Stimulated activated CD4-positive, alpha-beta T cell treated with anti-CD3 and anti-CD28 coated beads, Interleukin-4, amount 100 ng/mL, for 24 hours (primary cell): ENCODE measurements around the gene TCERG1L.

Experiments used
- DNase-seq: peaks from one replicate; pipeline ENCODE4 v3.0.0-alpha.2; 2020

Gene TCERG1L

GRCh38 chr10:131269776-131270460 is 41.6 kb downstream of the TCERG1L start:
- DNase-seq = no peak

DNA sequence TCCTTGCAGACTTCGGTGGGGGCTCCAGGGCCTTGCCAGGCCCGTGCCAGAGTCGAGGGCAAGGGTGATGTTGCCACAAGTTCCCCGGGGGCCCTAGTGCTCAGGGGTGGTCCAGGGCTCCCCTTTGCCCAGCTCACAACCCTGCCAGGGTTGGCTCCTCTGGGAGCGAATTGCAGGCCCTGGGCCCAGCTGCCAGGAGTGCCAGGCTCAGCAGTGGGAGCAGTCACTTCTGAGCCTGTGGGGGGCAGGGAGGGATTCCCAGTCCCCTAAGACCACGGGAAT is 43.8 kb downstream of the TCERG1L start:
- DNase-seq = no peak

- DNase-seq = no peak
Measured at GRCh38 chr10:131266936-131267813, 44.3 kb downstream of the TCERG1L start.

- DNase-seq = no peak
Measured at GRCh38 chr10:131264110-131264788, 47.3 kb downstream of the TCERG1L start.

DNA sequence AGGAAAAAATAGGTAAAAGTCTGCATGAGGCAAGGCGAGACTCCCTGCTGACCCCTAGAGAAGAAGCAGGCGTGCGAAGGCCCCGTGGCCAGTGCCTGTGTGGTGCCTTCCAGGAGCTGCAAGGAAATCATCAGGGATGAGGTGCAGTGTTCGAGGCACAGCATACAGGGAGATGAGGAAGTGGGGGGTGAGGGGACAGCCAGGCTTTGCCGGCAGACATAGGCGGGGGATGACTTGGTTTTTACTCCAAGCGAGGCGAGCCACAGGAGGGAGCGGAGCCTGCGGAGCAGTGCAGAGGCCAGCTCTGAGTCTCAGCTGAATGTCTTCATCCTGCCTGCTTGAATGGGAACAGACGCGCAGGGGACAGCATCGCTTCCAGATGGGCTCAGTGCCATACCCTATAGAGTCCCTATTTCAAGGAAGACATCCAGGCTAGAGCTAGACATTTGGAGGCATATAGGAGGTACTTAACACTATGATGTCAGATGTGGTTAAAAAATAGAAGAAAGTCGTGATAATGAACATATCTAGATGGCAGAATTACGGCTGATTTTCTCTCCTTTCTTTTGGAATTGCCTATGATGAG is 49.5 kb downstream of the TCERG1L start:
- DNase-seq = no peak

GRCh38 chr10:131260452-131261211 is 50.9 kb downstream of the TCERG1L start:
- DNase-seq = no peak

DNA sequence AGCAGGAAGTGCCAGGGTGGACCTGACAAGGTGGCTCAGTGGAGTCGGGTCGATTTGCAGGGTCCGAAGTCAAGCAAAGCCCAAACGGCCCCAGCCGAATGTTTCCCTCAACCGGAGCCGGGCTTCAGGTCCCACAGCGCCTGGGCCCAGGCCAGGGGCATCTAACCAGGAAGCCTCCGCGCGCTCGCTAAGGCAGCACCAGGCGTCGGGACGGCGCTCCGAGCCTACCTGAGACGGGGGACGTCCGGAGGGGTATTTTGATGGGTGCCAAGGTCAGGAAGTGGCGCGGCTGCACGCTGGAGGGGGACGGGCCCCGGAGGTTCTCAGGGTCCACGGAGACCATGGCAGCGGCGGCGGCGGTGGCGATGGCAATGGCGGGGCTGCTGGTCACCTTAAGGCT is 51.5 kb downstream of the TCERG1L start:
- no peak for DNase-seq

DNA sequence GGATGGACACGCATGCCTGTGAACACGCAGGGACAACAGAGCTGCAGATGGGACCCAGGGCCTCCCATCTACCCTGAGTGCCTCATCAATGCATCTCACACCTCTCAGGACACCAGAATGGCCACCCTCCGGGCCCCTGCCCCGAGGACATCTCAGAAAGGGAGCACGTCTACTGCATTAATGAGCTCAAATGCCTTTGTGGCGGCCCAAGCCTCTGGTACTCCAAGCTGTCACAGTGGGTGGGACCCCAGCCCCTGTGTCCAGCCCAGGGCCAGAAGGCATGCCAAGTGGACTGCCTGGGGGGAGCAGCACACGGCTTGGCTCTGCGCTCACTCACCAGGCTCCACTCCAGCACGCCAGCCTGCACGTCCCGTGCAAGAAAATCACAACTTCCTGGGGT is 52.0 kb downstream of the TCERG1L start:
- no peak for DNase-seq

GRCh38 chr10:131258256-131258655 is 53.3 kb downstream of the TCERG1L start:
- no peak for DNase-seq

GRCh38 chr10:131257027-131257426 is 54.5 kb downstream of the TCERG1L start:
- no peak for DNase-seq

DNA sequence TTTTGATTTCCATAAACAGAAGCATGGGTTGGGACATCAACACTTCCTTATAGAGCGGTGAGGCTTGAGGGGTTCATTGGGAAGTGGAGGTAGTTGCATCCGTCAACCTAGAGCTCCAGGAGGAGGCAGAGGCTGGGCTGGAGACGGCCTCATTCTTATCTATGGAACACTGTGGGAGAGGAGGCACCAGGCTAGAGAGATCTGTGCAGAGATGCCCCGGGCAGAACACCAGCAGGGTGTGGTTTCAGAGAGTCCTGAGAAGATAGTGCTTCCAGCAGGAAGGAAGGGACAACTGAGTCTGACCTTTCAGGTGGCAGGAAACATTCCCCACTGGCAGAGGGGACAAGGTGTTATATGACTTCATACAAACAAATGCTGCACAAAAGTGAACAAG is 56.7 kb downstream of the TCERG1L start:
- no peak for DNase-seq

GRCh38 chr10:131253931-131254858 is 57.3 kb downstream of the TCERG1L start:
- no peak for DNase-seq

DNA sequence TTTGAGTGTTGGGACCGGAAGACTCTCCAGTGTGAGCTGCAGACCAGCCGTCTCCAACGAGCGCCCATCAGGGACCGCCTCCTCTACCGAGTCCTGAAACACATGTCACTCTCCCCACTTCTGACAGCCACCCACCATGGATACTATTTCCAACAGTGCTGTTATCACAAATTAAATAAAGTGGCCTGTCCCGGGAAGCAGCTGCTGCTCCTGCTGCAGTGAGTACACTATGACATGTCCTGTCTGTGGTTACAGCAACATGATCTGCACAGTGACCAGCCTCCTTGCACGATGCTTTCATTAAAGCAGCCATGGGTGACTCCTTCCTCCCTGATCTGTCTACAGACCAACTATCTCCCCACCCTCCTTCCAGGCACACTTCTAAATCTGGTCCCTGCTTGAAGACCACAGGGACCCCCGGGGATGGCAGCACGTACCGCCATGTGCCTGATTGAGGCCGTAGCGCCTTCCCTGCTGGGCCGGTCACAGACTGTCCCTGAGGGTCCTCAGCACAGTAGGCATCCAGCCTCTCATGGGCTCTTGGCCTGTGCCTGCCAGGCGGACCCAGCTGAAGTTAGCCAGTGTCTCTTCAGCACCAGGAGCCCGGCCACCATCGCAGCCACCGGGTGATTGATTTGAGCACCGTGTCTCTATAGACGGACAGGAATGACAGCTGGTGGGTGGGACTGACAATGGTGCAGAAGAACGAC is 58.8 kb downstream of the TCERG1L start:
- no peak for DNase-seq

DNA sequence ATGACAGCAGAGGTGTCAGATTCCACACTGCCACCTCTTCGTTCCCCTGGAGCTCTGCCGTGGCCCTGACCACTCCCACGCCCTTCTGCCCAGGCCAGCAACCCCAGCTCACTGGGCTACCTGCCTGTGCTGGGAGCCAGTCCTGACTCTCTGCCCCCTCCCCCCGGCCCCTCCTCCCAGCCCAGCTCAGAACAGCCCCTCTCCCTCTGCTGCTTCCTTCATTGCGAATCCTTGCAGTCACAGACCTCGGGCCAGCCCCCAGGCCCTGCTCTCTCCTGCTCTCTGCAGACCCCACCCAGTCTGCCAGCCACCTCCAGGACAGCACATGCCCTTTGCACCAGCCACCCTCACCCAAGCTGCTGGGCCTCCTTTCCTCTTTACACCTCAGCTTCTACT is 60.4 kb downstream of the TCERG1L start:
- no peak for DNase-seq

DNA sequence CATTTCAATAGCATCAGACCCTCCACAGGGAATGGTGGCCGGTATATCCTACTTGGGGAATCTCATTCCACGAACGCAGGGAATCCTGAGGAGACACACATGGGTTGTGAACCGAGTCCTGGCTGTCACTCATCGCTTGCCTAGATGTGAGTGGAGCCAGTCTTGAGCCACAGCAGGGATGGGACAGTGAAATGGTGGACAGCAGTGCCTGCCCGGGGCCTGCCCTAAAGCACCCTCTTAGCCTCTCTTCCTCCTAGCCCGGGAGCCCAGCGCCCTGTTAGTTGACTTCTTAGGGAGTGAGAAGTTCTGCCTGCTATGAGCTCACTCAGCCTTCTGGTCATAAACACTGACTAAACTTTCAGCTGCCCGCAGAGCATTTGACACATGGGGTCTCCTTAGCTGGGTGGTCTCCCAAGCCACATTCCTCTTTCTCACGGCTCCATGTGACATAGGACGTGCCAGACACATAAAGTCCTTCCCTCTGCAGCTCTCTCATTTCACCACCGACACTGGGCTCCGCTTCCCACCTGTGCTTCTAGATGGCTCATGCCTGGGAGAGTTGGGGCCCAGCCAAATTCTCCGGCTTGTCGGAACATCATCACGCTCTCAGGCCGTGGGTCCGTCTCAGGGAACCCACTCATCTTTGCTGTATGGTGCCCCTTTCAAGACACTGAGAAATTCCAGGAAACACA is 60.9 kb downstream of the TCERG1L start:
- no peak for DNase-seq

- no peak for DNase-seq
Measured at GRCh38 chr10:131249955-131250344, 61.6 kb downstream of the TCERG1L start.

- no peak for DNase-seq
Measured at GRCh38 chr10:131249238-131249954, 62.1 kb downstream of the TCERG1L start.

DNA sequence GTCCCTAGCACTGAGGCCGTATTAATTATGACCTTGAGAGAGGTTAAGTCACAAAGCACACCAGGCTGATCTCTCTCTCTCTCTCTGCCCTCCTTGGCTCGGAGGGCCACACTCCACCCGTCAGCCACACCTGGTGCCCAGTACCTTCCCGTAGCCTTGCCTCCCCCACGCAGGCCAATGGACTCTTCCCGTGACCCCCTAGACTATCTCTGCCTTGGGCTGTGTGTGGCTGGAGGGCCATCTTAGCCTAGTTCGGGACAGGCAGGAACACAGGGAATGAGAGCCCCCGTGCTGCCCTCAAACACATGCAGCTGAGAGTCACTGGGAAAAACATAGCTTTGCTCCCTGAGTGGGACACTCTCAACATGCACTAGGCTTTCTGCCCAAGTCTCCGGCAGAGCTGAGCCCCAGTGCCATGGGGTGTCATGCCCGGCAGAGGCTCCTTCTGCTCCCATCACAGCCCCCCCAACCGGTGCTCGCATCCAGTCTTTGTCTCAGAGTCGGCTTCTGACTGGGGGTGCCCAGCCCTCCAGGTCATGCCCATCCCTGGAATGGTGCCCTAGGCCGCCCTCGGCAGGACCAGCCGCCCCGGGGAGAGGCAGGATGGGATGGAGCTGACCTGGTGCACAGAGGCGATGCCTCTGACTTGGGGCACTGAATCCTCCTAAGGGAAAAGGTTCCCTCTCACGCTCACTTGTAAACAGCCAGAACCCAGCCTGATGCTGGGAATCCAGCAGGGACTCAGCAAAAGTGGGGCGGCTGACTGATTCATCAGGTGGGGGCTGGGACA is 63.0 kb downstream of the TCERG1L start:
- DNase-seq = no peak

- DNase-seq = no peak
Measured at GRCh38 chr10:131247873-131248272, 63.6 kb downstream of the TCERG1L start.
